Keratinocyte (primary cell): ENCODE results near the gene WNT1. TPM values are rescaled to one million over a fixed set of nuclear protein-coding genes. Genes with fewer than 3 reads are reported as not detected.

Source experiments
- DNase-seq: peaks from one replicate; pipeline ENCODE4 v3.0.0-alpha.2; 2011; ENCODE audit warnings: low read depth, missing footprints, low spot score
- FAIRE-seq: peaks from 2 replicates; lab custom pipeline; 2011; peaks lifted over from hg19 to GRCh38; lab: Jason Lieb, UNC
- H2AFZ ChIP-seq: 2 replicates; pipeline ENCODE4 v1.6.0; 2012; ENCODE audit warnings: low read length, control low read depth, inconsistent platforms; ENCODE audit not compliant: control insufficient read depth
- H3K27ac ChIP-seq: 2 replicates; pipeline ENCODE4 v1.5.1; 2011; ENCODE audit warnings: low read length; ENCODE audit not compliant: control insufficient read depth, insufficient read depth
- H3K27me3 ChIP-seq: 3 replicates; pipeline ENCODE4 v1.6.0; 2011; ENCODE audit warnings: low read length; ENCODE audit not compliant: control insufficient read depth, insufficient read depth; ENCODE audit errors: extremely low read depth
- H3K36me3 ChIP-seq, 2 experiments: 2 replicates in 1 of 2; 3 replicates in 1 of 2; pipeline ENCODE4 v1.5.1; 2011; ENCODE audit warnings: low read length in 2 of 2, mild to moderate bottlenecking in 1 of 2; ENCODE audit not compliant: control insufficient read depth in 2 of 2, insufficient read depth in 2 of 2; ENCODE audit errors: extremely low read depth in 1 of 2
- H3K4me1 ChIP-seq: 3 replicates; pipeline ENCODE4 v1.5.1; 2011; ENCODE audit warnings: low read length; ENCODE audit not compliant: control insufficient read depth, insufficient read depth; ENCODE audit errors: extremely low read depth
- H3K4me2 ChIP-seq: 3 replicates; pipeline ENCODE4 v1.6.0; 2011; ENCODE audit warnings: low read depth, low read length; ENCODE audit not compliant: control insufficient read depth, insufficient read depth; ENCODE audit errors: extremely low read depth
- H3K4me3 ChIP-seq, 3 experiments: fragments of 200-600 bp in 1 of 3; sonication (generic) in 1 of 3; 2 replicates in 2 of 3; 3 replicates in 1 of 3; pipeline ENCODE4 v1.5.1; 2011 to 2016; ENCODE audit warnings: low read length in 3 of 3, mild to moderate bottlenecking in 3 of 3, control low read depth in 2 of 3, inconsistent platforms in 1 of 3, low read depth in 1 of 3, mixed read lengths in 1 of 3, mixed run types in 1 of 3, moderate library complexity in 1 of 3; ENCODE audit not compliant: control insufficient read depth in 2 of 3, insufficient read depth in 2 of 3; ENCODE audit errors: extremely low read depth in 1 of 3
- H3K79me2 ChIP-seq: 2 replicates; pipeline ENCODE4 v1.6.0; 2012; ENCODE audit warnings: low read length; ENCODE audit not compliant: control insufficient read depth, insufficient read depth
- H3K9ac ChIP-seq: 3 replicates; pipeline ENCODE4 v1.6.0; 2011; ENCODE audit warnings: low read length; ENCODE audit not compliant: control insufficient read depth, insufficient read depth; ENCODE audit errors: extremely low read depth
- H3K9me1 ChIP-seq: 3 replicates; pipeline ENCODE4 v1.6.0; 2011; ENCODE audit warnings: low read length; ENCODE audit not compliant: control insufficient read depth, insufficient read depth; ENCODE audit errors: extremely low read depth
- H3K9me3 ChIP-seq: 2 replicates; pipeline ENCODE4 v1.5.1; 2012; ENCODE audit warnings: low read depth, low read length; ENCODE audit not compliant: control insufficient read depth
- H4K20me1 ChIP-seq: 3 replicates; pipeline ENCODE4 v1.6.0; 2011; ENCODE audit warnings: low read length; ENCODE audit not compliant: control insufficient read depth, insufficient read depth; ENCODE audit errors: extremely low read depth
- EZH2 ChIP-seq: IDR thresholded peaks from one replicate; pipeline ENCODE4 v1.6.1; 2012; ENCODE audit warnings: inconsistent platforms, mild to moderate bottlenecking, low read length, moderate library complexity
- dilution Hi-C: fragments of 300-500 bp; cut with MboI; formaldehyde crosslinking; loops from one replicate; pipeline ENCODE4 v1.7.0; 2020; ENCODE audit warnings: low sequenced_read_pairs; ENCODE audit not compliant: extremely low pct_ligation_motif_present
- polyA plus RNA-seq, 5 experiments: library from polyadenylated mRNA; depleted of rRNA in 3 of 5; stranded (reverse) in 3 of 5; stranded (forward) in 1 of 5; unstranded in 1 of 5; fragments of >200 nt; gene quantifications; 1 replicate in 1 of 5; 2 replicates in 3 of 5; 3 replicates in 1 of 5; pipeline versions ENCODE4 v1.2.1 to v1.2.3, GENCODE V29; 2011 to 2012; ENCODE audit warnings: missing spikeins in 2 of 5, low read depth in 1 of 5, low replicate concordance in 1 of 5
- TF ChIP-seq, protein P1 (sequence below), 3 experiments: IDR thresholded peaks in 1 of 3; conservative IDR thresholded peaks in 1 of 3; optimal IDR thresholded peaks in 1 of 3; 2 replicates in 2 of 3; 3 replicates in 1 of 3; pipeline versions ENCODE3 to v1.5.1; 2011; ENCODE audit warnings: low read length in 3 of 3, mild to moderate bottlenecking in 3 of 3, moderate library complexity in 2 of 3, control low read depth in 1 of 3, inconsistent platforms in 1 of 3; ENCODE audit not compliant: insufficient read depth in 2 of 3; ENCODE audit errors: extremely low read depth in 1 of 3

WNT1 gene
- polyA plus RNA-seq, 1 donor (not counting 4 experiments of a cell fraction or from before 2014, with no cell fraction given): not detected

GRCh38 chr12:49026678-49027480, 48.8 kb downstream of the WNT1 start:
- Histone ChIP-seq H3K27ac (no peak overlapping the region), H3K36me3 (peaks cover 44 to 62% of the 10 kb centered on the region in 2 experiments), H3K4me3 (no peak overlapping the region), H3K79me2 (no peaks in the 10 kb centered on the region), H2AFZ (no peak overlapping the region), H3K9me1 (no peaks in the 10 kb centered on the region), H3K4me1 (no peaks in the 10 kb centered on the region), H3K4me2 (no peak overlapping the region), H3K9me3 (no peaks in the 10 kb centered on the region), H4K20me1 (peaks cover 2% of the 10 kb centered on the region), H3K9ac (no peak overlapping the region), H3K27me3 (no peaks in the 10 kb centered on the region)
- dilution Hi-C loops: no loop called here
- FAIRE-seq (no peak), DNase-seq (no peak)
- TF ChIP-seq, protein P1, sequence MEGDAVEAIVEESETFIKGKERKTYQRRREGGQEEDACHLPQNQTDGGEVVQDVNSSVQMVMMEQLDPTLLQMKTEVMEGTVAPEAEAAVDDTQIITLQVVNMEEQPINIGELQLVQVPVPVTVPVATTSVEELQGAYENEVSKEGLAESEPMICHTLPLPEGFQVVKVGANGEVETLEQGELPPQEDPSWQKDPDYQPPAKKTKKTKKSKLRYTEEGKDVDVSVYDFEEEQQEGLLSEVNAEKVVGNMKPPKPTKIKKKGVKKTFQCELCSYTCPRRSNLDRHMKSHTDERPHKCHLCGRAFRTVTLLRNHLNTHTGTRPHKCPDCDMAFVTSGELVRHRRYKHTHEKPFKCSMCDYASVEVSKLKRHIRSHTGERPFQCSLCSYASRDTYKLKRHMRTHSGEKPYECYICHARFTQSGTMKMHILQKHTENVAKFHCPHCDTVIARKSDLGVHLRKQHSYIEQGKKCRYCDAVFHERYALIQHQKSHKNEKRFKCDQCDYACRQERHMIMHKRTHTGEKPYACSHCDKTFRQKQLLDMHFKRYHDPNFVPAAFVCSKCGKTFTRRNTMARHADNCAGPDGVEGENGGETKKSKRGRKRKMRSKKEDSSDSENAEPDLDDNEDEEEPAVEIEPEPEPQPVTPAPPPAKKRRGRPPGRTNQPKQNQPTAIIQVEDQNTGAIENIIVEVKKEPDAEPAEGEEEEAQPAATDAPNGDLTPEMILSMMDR (optimal IDR thresholded peaks at IDR 0.05 in 1 of 3, IDR thresholded peaks at IDR 0.05 in 1 of 3, conservative IDR thresholded peaks at IDR 0.05 in 1 of 3; ENCODE audit: extremely low read depth in 1 of 3, insufficient read depth in 2 of 3, low read length in 3 of 3): no peak
- TF ChIP-seq EZH2: no peak

DNA sequence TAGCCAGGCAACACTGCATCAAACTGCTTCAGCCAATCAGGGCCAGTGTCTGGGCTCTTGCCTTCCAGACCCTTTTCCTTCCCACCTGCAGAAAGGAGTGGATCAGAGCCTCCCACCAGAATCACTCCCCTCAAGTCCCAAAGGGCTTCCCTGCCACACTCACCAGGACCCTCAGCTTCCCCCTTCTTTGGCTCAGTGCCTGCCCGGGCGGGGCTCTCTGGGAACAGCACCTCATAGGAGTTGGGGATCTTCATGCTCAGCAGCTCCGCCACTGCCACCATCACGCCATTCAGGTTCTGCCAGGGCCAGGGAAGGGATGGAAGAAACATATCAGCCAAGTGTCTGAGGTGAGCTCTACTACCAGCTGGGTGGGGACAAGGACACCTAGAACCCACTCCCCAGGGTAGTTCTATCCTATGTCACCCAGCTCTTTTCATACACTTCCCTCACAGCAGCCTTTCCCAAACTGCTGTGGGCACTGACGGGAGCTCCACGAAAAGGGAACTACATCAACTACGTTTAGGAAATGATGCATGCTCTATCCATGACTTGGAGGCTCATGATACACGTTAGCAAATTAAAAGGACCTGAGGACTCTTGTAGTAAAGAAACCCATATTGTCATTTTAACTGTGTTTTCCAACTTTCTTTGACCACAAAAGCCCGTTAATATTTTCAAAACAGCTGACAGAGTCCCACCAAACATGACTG, 49.9 kb downstream of the WNT1 start:
- no peak overlapping the region for H3K4me3 ChIP-seq
- H3K27me3 ChIP-seq: no peaks in the 10 kb centered on the region
- H3K4me1 ChIP-seq: no peaks in the 10 kb centered on the region
- H3K9me3 ChIP-seq: no peaks in the 10 kb centered on the region
- no peaks in the 10 kb centered on the region for H3K9me1 ChIP-seq
- dilution Hi-C loops: no loop called here
- peaks cover 48 to 63% of the 10 kb centered on the region in 2 experiments for H3K36me3 ChIP-seq
- no peak overlapping the region for H3K27ac ChIP-seq
- no peak for DNase-seq
- H3K4me2 ChIP-seq: no peak overlapping the region
- H2AFZ ChIP-seq: no peak overlapping the region
- no peak overlapping the region for H3K9ac ChIP-seq
- FAIRE-seq: no peak
- peaks cover 6% of the 10 kb centered on the region for H4K20me1 ChIP-seq
- no peaks in the 10 kb centered on the region for H3K79me2 ChIP-seq
- no peak for TF ChIP-seq EZH2
- TF ChIP-seq, protein P1 (optimal IDR thresholded peaks at IDR 0.05 in 1 of 3, IDR thresholded peaks at IDR 0.05 in 1 of 3, conservative IDR thresholded peaks at IDR 0.05 in 1 of 3; ENCODE audit: extremely low read depth in 1 of 3, insufficient read depth in 2 of 3, low read length in 3 of 3): no peak
